Endodermal cell (in vitro differentiated cells): Measurements from ENCODE around the gene COL4A1. TPM values are rescaled to one million over a fixed set of nuclear protein-coding genes. Genes with fewer than 3 reads are reported as not detected.

ENCODE experiments used
- DNase-seq: peaks from one replicate; pipeline ENCODE4 v3.0.0-alpha.2; 2017
- H3K27ac ChIP-seq: 2 replicates; pipeline ENCODE4 v1.5.1; 2013; ENCODE audit warnings: mild to moderate bottlenecking, low read depth, low read length, moderate library complexity
- H3K27me3 ChIP-seq: 2 replicates; pipeline ENCODE4 v1.6.1; 2013; ENCODE audit warnings: mild to moderate bottlenecking, low read length, moderate library complexity; ENCODE audit not compliant: insufficient read depth, control insufficient read depth, poor library complexity, severe bottlenecking
- H3K36me3 ChIP-seq: 2 replicates; pipeline ENCODE4 v1.7.0; 2013; ENCODE audit warnings: mild to moderate bottlenecking, low read length, moderate library complexity; ENCODE audit not compliant: control insufficient read depth, insufficient read depth
- H3K4me1 ChIP-seq: one replicate; pipeline ENCODE4 v1.7.0; 2013; ENCODE audit warnings: low read length; ENCODE audit not compliant: control insufficient read depth, insufficient read depth
- H3K4me3 ChIP-seq: 2 replicates; pipeline ENCODE4 v1.5.1; 2013; ENCODE audit warnings: mild to moderate bottlenecking, low read length, moderate library complexity
- H3K9ac ChIP-seq: 2 replicates; pipeline ENCODE4 v1.6.1; 2013; ENCODE audit warnings: mild to moderate bottlenecking, low read length, moderate library complexity; ENCODE audit not compliant: poor library complexity, severe bottlenecking; ENCODE audit errors: extremely low read depth
- H3K9me3 ChIP-seq: 2 replicates; pipeline ENCODE4 v1.6.1; 2013; ENCODE audit warnings: mild to moderate bottlenecking, low read length, moderate library complexity; ENCODE audit not compliant: control insufficient read depth
- H3K27ac Mint-ChIP-seq: 2 replicates; pipeline ENCODE4 v1.8.0; 2020; ENCODE audit warnings: mixed read lengths
- H3K27me3 Mint-ChIP-seq: 2 replicates; pipeline ENCODE4 v1.8.0; 2021; ENCODE audit warnings: mild to moderate bottlenecking, mixed read lengths; ENCODE audit not compliant: insufficient read depth
- H3K36me3 Mint-ChIP-seq: 2 replicates; pipeline ENCODE4 v1.8.0; 2020; ENCODE audit warnings: low read depth, mixed read lengths
- H3K4me1 Mint-ChIP-seq: 2 replicates; pipeline ENCODE4 v1.8.0; 2020; ENCODE audit warnings: mixed read lengths
- H3K4me3 Mint-ChIP-seq: 2 replicates; pipeline ENCODE4 v1.8.0; 2020; ENCODE audit warnings: mild to moderate bottlenecking, moderate library complexity, mixed read lengths
- H3K9me3 Mint-ChIP-seq: 2 replicates; pipeline ENCODE4 v1.8.0; 2020; ENCODE audit warnings: mild to moderate bottlenecking, mixed read lengths
- WGBS, 2 experiments: methylation state at CpG; one replicate each; pipeline versions ENCODE4 v1.1.5 to v1.1.7; 2013; ENCODE audit warnings: missing lambda C conversion rate in 2 of 2, mixed read lengths in 1 of 2; ENCODE audit not compliant: insufficient coverage in 1 of 2, insufficient read length in 1 of 2; 5-methylcytosine and 5-hydroxymethylcytosine counted together
- total RNA-seq, 2 donors: library from RNA; stranded (reverse); fragmentation: NEBNext Ultra II Directional in 1 of 2; extraction: Animal tissue kit (Norgen Biotek cat#: 25700) in 1 of 2; gene quantifications; 2 replicates in 1 of 2; 3 replicates in 1 of 2; pipeline ENCODE4 v1.2.1, GENCODE V29; 2021
- TF ChIP-seq, protein P1 (sequence below): fragments of 200-600 bp; sonication (generic); conservative IDR thresholded peaks from 2 replicates; pipeline ENCODE4 v1.5.0; 2021; ENCODE audit warnings: antibody characterized with exemption, mild to moderate bottlenecking

Gene COL4A1
- total RNA-seq, 2 donors from 2014 or later, result 702 to 764 TPM

GRCh38 chr13:110336108-110336507 lies 29.2 kb upstream of the COL4A1 start:
- H3K4me1 ChIP-seq, result peaks cover 30% of the 10 kb centered on the region
- Mint-ChIP-seq H3K27ac (peak overlapping the region; percentile 44), H3K4me3 (no peak overlapping the region), H3K9me3 (no peaks in the 10 kb centered on the region), H3K36me3 (peaks cover 54% of the 10 kb centered on the region), H3K4me1 (peaks cover 50% of the 10 kb centered on the region), H3K27me3 (no peaks in the 10 kb centered on the region)
- no peak overlapping the region for H3K4me3 ChIP-seq
- H3K9me3 ChIP-seq, result no peaks in the 10 kb centered on the region
- peaks cover 76% of the 10 kb centered on the region for H3K36me3 ChIP-seq
- H3K27me3 ChIP-seq, result no peaks in the 10 kb centered on the region
- DNase-seq, result no peak
- TF ChIP-seq, protein P1, sequence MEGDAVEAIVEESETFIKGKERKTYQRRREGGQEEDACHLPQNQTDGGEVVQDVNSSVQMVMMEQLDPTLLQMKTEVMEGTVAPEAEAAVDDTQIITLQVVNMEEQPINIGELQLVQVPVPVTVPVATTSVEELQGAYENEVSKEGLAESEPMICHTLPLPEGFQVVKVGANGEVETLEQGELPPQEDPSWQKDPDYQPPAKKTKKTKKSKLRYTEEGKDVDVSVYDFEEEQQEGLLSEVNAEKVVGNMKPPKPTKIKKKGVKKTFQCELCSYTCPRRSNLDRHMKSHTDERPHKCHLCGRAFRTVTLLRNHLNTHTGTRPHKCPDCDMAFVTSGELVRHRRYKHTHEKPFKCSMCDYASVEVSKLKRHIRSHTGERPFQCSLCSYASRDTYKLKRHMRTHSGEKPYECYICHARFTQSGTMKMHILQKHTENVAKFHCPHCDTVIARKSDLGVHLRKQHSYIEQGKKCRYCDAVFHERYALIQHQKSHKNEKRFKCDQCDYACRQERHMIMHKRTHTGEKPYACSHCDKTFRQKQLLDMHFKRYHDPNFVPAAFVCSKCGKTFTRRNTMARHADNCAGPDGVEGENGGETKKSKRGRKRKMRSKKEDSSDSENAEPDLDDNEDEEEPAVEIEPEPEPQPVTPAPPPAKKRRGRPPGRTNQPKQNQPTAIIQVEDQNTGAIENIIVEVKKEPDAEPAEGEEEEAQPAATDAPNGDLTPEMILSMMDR, result no peak
- 98% methylated on average over 7 to 9 of the region's 9 CpGs for WGBS, 2 experiments
- no peak overlapping the region for H3K27ac ChIP-seq
- no peak overlapping the region for H3K9ac ChIP-seq

DNA sequence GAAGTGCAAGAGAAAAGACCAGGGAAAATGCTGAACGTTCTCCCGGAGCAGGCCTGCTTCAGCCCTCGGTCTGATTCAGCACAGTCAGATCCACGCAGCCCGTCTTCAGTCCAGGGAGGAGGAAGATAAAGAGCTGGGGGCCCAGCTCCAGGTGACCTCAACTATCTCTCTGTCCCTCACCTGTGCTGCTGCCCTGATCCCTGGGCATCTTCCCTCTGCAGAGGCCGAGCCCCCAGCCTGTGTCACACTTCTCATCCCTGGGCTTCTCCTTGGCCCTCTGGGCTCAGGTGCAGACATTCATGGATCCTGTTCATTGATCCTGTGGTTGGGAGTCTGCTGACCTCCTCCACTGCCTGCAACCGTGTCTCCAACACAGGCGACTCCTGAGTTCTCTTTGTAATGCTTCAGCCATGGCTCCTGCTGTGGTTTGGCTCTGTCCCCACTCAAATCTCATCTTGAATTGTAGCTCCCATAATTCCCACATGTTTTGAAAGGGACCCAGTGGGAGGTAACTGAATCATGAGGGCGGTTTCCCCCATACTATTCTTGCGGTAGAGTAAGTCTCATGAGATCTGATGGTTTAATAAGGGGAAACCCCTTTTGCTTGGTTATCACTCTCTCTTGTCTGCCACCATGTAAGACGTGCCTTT lies 28.0 kb upstream of the COL4A1 start:
- H3K36me3 Mint-ChIP-seq, result peaks cover 65% of the 10 kb centered on the region
- no peak overlapping the region for H3K4me3 ChIP-seq
- no peak overlapping the region for H3K9ac ChIP-seq
- TF ChIP-seq, protein P1, result no peak
- no peaks in the 10 kb centered on the region for H3K27me3 Mint-ChIP-seq
- H3K4me3 Mint-ChIP-seq, result no peak overlapping the region
- peak overlapping the region; percentile 41 for H3K27ac Mint-ChIP-seq
- no peak overlapping the region for H3K27ac ChIP-seq
- peaks cover 28% of the 10 kb centered on the region for H3K4me1 ChIP-seq
- H3K27me3 ChIP-seq, result no peaks in the 10 kb centered on the region
- peaks cover 79% of the 10 kb centered on the region for H3K36me3 ChIP-seq
- no peak for DNase-seq
- no peaks in the 10 kb centered on the region for H3K9me3 ChIP-seq
- peaks cover 50% of the 10 kb centered on the region for H3K4me1 Mint-ChIP-seq
- no peaks in the 10 kb centered on the region for H3K9me3 Mint-ChIP-seq
- 90 to 94% methylated on average over 7 to 11 of the region's 11 CpGs for WGBS, 2 experiments

DNA sequence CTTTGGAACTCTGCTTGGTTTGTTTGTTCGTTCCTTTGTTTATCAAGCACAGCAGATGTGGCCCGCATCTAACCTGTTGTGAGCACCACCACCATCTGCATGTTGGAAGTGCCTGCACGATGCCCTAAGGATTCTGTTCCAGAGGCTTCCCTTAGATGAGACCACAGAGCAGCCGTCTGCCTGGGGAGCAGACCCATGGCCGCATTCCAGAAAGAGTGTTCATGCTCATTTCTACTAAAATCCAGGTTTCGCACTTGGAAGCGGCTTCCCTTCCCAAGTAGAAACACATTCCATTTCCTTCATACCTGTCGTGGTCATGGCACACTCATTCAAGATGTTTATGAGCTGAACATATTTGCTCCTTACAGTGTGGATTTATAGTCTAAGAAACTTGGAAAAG lies 27.3 kb upstream of the COL4A1 start:
- 94% methylated on average over 7 to 8 of the region's 8 CpGs for WGBS, 2 experiments
- Histone ChIP-seq H3K27ac (no peak overlapping the region), H3K9me3 (no peaks in the 10 kb centered on the region), H3K27me3 (no peaks in the 10 kb centered on the region), H3K36me3 (peaks cover 81% of the 10 kb centered on the region), H3K4me1 (peaks cover 28% of the 10 kb centered on the region), H3K9ac (no peak overlapping the region), H3K4me3 (no peak overlapping the region)
- H3K27me3 Mint-ChIP-seq, result no peaks in the 10 kb centered on the region
- TF ChIP-seq, protein P1, result no peak
- no peaks in the 10 kb centered on the region for H3K9me3 Mint-ChIP-seq
- peaks cover 68% of the 10 kb centered on the region for H3K36me3 Mint-ChIP-seq
- peaks cover 52% of the 10 kb centered on the region for H3K4me1 Mint-ChIP-seq
- DNase-seq, result no peak
- no peak overlapping the region for H3K4me3 Mint-ChIP-seq
- no peak overlapping the region for H3K27ac Mint-ChIP-seq
